Kasumi-1 (cell line): ENCODE measurements around the gene TLE4.
"Not testable (repeated sequence)": the region's sequence is repeated elsewhere in the genome, so short reads cannot be mapped to it uniquely, and the experiment has no call there.

Source experiments
- DNase-seq, 2 experiments: peaks; one replicate each; lab custom pipeline; 2025; lab: John Stamatoyannopoulos, UW

TLE4 gene

GRCh38 chr9:79633558-79633957 is 61.8 kb downstream of the TLE4 start:
- DNase-seq = no peak

DNA sequence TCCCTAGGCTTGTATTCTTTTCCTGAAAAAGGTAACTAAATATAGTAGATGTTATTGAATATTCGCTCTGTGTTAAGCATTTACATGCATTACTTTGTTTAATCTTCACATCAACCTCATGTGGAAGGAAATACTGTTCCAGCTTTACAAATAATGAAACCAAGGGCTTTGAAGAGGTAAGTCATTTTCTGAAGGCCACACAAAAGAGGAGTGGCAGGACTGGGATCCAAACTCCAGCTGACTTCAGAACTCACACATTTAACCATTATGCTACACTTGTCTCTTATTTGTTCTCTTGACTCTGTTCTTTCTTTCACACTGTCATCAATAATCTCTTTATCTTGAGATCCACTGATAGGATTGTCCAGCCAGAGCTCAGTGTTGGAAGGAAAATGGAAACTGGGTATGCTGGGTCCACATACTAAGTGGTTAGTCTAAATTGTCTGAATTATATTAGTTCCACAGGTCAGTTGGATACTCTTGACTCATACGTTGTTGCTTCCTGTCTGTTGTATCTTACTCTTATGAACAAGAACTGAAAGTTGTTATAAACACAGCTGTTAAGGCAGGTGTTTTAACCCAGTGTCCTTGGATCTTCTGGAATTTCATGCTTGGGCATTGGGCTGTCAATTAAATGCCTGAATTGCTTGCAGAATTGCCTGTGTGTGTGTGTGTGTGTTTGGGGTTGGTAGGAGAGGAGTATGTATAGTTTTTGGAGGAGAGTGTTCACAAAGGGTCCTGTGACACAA is 65.6 kb downstream of the TLE4 start:
- no peak for DNase-seq

DNA sequence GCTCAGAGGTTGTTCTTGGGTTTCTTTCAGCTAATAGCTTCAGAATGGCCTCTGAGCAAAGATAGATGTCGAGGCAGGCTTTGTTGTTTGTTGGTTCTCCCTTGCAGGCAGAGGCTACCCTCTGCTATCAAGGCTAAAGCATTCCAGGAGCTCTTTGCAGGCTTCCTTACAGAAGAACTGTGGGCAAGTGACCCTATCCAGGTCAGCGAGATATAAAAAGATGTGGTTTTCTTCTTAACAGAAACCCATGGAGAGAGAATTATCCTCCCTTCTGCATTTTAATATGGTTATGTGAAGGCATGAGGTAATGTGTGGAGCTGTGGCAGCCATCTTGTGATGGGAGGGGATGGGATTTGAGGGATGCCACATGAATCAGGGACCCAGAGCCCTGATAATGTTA is 67.0 kb downstream of the TLE4 start:
- DNase-seq = no peak

- no peak for DNase-seq
Observed at GRCh38 chr9:79639354-79639753, 67.6 kb downstream of the TLE4 start.

DNA sequence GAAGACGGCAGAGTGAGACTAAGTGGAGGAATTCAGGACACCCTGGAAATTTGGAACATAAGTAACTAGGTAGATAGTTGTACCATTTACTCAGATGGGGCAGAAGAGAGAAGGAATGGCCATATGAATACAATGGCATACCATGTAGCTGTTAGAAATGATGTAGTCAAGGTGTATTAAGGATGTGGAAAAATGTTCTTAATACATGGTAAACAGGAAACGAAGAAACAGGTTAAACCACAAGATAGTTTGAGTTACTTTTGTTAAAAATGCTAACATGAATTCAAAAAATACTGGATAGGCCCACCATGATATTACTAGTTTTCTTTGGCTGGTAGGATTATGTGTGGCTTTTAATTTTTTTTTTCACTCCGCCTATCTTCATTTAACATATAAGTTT is 68.3 kb downstream of the TLE4 start:
- not testable (repeated sequence) for DNase-seq

GRCh38 chr9:79641070-79641469 is 69.3 kb downstream of the TLE4 start:
- DNase-seq = no peak

DNA sequence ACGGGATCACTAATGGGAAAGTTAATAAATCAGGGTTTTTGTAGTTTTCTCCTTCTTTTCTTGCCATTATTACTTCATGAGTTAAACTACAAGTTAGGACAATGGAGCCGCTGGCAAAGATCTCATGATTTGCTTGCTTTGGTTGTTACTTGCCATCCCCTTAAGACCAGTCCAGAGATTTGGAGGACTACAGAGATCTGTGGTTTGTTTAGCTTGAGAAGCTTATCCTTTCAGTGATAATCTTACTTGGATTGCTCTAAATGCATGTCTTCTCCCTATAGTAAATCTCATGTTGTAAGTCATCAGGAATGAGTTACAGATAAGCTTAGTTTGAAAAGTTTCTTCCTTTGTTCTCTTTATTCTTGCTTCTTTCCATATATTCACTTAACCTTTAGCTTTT is 70.9 kb downstream of the TLE4 start:
- no peak for DNase-seq

DNA sequence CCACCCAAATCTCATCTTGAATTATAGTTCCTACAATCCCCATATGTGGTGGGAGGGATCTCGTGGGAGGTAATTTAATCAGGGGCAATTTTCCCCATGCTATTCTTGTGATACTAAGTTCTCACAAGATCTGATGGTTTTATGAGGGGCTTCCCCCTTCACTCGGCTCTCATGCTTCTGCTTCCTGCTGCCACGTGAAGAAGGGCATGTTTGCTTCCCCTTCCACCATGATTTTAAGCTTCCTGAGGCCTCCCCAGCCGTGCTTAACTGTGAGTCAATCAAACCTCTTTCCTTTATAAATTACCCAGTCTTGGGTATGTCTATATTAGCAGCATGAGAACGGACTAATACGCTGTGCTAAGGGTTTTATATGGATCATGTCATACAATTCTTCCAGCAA is 72.3 kb downstream of the TLE4 start:
- no peak for DNase-seq

DNA sequence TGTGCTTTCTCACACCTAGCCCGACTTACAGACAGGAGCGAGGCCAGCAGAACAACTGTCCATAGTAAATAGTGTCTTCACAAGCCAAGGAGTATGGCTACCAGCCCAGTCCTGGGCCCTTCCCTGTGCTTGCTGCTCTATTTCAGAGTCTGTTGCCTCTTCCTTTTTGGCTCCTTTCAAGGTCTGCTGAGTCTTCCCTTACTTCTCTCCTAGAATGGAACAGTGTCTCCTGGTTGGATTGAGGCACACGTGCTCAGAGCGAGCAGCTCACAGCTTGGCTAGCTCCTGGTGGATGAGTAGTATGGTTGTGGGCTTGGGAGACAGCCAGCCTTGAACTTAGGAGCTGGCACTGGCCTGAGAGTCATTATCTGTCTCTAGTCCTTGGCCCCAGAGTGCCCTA is 72.8 kb downstream of the TLE4 start:
- DNase-seq = no peak

GRCh38 chr9:79645110-79645509 is 73.3 kb downstream of the TLE4 start:
- no peak for DNase-seq

- DNase-seq = no peak
Observed at GRCh38 chr9:79646096-79646495, 74.3 kb downstream of the TLE4 start.

DNA sequence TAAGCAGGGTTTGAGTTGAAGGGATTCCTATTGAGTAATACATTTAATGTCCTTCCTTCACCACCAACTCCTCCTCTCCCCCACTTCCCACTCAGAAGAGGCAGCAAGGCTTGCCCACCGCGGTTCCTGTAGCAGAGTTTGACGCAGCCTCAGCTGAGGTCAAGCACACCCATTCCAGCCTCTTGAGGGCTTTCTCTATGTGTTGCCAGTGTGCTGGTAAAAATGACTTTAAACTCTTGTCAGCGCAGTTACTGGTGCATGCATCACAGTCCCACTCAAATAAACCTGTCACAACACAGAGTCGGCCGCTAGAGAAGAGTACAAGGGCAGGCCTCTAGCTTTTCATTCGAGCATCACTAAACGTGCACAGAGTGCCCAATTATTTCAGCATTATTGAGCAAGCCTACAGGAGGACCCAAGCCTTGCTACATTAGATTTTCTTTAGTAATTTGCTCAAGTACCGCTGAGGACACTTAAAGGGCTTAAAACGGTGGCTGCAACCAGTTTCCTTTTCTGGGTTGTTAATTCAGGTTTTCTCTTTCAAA is 79.6 kb downstream of the TLE4 start:
- DNase-seq = peak; percentile 54 to 67

DNA sequence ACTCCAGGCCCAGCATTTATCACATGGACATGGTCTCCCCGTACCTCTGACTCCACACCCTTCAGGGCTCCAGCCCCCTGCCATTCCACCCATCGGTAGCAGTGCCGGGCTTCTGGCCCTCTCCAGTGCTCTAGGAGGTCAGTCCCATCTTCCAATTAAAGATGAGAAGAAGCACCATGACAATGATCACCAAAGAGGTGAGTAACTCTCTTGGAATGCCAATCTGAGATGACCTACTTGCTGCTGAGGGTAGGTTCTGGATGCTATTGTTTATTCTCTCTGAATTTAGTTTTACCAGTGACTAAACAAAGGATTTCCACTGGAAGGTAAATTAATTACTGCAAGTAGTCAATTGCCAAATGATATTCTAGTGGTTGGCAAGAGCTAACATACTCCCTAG is 80.8 kb downstream of the TLE4 start:
- DNase-seq = no peak

DNA sequence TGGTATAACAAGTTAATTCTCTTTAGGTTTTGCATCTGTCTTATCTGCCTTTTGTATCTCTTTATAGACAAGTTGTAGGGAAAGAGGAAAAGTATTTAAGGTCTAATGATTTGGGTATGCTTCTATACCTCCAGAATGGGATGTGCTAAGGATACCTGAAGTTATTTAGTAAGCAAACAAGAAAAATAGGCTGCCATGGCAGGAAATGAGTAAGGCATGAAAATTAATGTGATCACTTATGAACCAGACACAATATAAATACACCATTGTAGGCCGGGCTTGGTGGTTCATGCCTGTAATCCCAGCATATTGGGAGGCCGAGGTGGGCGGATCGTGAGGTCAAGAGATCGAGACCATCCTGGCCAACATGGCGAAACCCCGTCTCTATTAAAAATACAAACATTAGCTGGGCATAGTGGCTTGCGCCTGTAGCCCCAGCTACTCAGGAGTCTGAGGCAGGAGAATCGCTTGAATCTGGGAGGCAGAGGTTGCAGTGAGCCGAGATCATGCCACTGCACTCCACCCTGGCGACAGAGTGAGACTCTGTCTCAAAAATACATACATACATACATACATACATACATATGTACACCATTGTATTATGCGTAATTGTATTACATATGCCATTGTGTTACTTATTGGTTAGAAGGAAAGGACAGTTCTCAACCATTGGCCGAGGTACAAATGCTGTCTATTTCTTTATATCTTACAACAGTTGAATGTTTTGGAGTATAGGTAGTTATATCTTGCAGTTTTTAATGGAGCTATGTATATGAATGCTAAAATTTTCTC is 83.0 kb downstream of the TLE4 start:
- not testable (repeated sequence) for DNase-seq

- DNase-seq = no peak
Observed at GRCh38 chr9:79655551-79655950, 83.8 kb downstream of the TLE4 start.

DNA sequence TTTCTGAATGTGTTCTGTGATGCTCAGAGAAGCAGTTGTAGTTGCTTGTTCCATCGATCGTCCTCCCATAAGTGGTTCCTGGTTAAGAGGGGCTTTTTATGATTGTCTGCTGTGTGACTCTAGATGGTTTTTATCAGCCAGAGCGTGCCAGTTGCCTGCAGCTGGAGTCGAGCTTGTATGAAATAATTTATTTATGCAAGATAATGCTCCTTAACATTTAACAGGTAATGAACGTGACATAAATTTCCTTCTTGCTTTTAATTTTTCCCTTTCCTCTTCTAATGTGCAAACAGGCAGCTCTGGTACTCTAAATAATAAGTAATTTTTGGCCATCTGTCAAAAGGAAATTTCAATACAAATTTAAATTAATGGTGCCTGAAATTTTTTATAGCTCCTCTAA is 84.4 kb downstream of the TLE4 start:
- no peak for DNase-seq

GRCh38 chr9:79657891-79658290 is 86.1 kb downstream of the TLE4 start:
- DNase-seq = no peak

DNA sequence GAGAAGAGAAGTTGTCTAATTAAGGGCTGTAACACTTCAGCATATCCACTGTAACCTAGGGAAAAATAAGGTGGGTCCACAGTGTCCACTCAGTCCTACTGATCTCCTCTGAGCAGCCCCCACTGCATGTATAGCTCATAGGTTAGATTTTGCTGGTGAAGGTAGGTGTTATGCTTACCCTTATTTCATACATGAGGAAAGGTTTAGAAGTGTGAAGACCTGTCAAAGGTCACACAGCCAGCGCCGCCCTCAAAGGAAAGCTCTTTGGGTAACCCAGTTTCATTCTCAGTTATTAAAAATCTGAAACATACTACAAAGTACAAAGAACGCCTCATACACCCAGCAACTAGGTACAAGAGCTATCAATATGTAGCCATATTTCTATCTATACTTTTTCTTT is 87.2 kb downstream of the TLE4 start:
- no peak for DNase-seq

DNA sequence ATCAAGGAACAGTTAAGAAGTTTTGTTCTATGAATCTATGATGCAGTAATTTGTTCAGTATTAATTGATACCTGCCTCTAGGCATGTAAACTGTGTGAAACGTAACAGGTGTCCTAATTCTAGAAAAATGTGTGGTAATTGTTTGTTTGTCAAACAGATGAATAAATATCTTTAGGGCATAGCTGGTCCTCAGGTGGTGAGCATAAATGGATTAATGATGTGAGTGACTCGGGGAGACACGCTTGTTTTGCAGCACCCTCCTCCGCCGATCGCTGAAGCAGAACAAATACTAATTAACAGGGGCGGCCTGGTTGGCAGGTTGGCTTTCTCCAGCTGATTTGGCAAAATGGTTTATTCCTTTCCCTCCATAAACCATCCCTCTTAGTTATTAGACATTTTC is 88.8 kb downstream of the TLE4 start:
- no peak for DNase-seq

- DNase-seq = no peak
Observed at GRCh38 chr9:79661279-79661678, 89.5 kb downstream of the TLE4 start.

- no peak for DNase-seq
Observed at GRCh38 chr9:79661886-79662536, 90.2 kb downstream of the TLE4 start.

DNA sequence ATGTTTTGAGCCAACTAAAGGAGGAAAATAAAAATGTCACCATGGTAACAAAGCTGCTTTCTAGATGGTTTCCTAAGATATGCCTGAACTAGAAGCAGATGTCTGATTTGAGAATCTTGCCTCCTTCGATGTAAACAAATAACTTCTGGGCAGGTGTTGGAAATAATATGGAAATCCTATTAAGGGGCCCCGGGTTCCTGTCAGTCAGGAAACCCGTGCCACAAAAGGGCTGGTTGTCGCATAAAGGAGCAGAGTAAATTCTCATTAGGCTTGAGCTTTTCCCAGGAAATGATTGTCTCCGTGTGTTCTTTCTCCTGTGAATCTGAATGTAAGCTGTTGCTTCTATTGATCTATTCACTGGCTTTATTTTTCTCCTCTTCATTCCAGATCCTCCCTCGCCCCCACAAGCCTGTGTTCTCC is 90.8 kb downstream of the TLE4 start:
- no peak for DNase-seq

- DNase-seq = no peak
Observed at GRCh38 chr9:79663300-79663699, 91.5 kb downstream of the TLE4 start.
